Omental fat pad (tissue), 4 donors: Measurements from ENCODE around the gene MAPKAP1. TPM values are rescaled to one million over a fixed set of nuclear protein-coding genes. Genes with fewer than 3 reads are reported as not detected.
"Not testable (repeated sequence)": the region's sequence is repeated elsewhere in the genome, so short reads cannot be mapped to it uniquely, and the experiment has no call there.

Experiments
- ATAC-seq: fragments of 150-250 bp; one replicate; pipeline ENCODE4 v1.9.1; 2016; ENCODE audit warnings: mild to moderate bottlenecking, moderate library complexity; ENCODE audit not compliant: low FRiP score
- DNase-seq: peaks from one replicate; pipeline ENCODE4 v3.0.0-alpha.2; 2019; ENCODE audit warnings: low spot score
- CTCF ChIP-seq, 3 donors: fragments of 450-650 bp; IDR thresholded peaks; one replicate each; pipeline ENCODE4 v1.5.1; 2016 to 2017; ENCODE audit warnings: antibody characterized with exemption in 3 of 3, mild to moderate bottlenecking in 3 of 3, moderate library complexity in 2 of 3
- total RNA-seq, 4 donors: library from RNA; depleted of rRNA; stranded (reverse); fragments of >200 nt; gene quantifications; one replicate each; pipeline ENCODE4 v1.1.0, GENCODE V29; 2016

MAPKAP1 gene
- total RNA-seq, 4 donors from 2014 or later = 60.0 to 78.0 (median 72.9) TPM

GRCh38 chr9:125700791-125701190 lies 6.2 kb downstream of the MAPKAP1 start:
- no peak for TF ChIP-seq CTCF (IDR thresholded peaks at IDR 0.05)
- ATAC-seq = no peak

GRCh38 chr9:125699870-125700269 lies 7.1 kb downstream of the MAPKAP1 start:
- no peak for TF ChIP-seq CTCF (IDR thresholded peaks at IDR 0.05)
- ATAC-seq (no peak), DNase-seq (no peak)

More at GRCh38 chr9:125700791-125701190, 6.2 kb downstream of the MAPKAP1 start:
- DNase-seq = no peak

- TF ChIP-seq CTCF (IDR thresholded peaks at IDR 0.05) = no peak
- no peak for DNase-seq
- ATAC-seq = no peak
Observed at GRCh38 chr9:125696106-125696647, 10.8 kb downstream of the MAPKAP1 start.

GRCh38 chr9:125695548-125695947 lies 11.5 kb downstream of the MAPKAP1 start:
- DNase-seq, ATAC-seq: not testable (repeated sequence)

GRCh38 chr9:125694478-125694877 lies 12.5 kb downstream of the MAPKAP1 start:
- ATAC-seq (no peak), DNase-seq (no peak)
- TF ChIP-seq CTCF (IDR thresholded peaks at IDR 0.05) = no peak

- ATAC-seq, DNase-seq: not testable (repeated sequence)
Observed at GRCh38 chr9:125693492-125693891, 13.5 kb downstream of the MAPKAP1 start.

- DNase-seq (no peak), ATAC-seq (no peak)
- TF ChIP-seq CTCF (IDR thresholded peaks at IDR 0.05) = no peak
Observed at GRCh38 chr9:125691869-125692268, 15.1 kb downstream of the MAPKAP1 start.

GRCh38 chr9:125690679-125691078 lies 16.3 kb downstream of the MAPKAP1 start:
- ATAC-seq = no peak
- no peak for DNase-seq
- TF ChIP-seq CTCF (IDR thresholded peaks at IDR 0.05) = no peak
